Erythroblast (primary cell): ENCODE results near the gene GOT1.

Experiments used
- GATA1 ChIP-seq: IDR thresholded peaks from 2 replicates; pipeline ENCODE4 v1.6.1; 2011; ENCODE audit warnings: low read depth, mild to moderate bottlenecking, control low read depth, low read length, moderate library complexity
- POLR2A ChIP-seq: IDR thresholded peaks from 2 replicates; pipeline ENCODE4 v1.6.1; 2011; ENCODE audit warnings: mild to moderate bottlenecking, low read length

DNA sequence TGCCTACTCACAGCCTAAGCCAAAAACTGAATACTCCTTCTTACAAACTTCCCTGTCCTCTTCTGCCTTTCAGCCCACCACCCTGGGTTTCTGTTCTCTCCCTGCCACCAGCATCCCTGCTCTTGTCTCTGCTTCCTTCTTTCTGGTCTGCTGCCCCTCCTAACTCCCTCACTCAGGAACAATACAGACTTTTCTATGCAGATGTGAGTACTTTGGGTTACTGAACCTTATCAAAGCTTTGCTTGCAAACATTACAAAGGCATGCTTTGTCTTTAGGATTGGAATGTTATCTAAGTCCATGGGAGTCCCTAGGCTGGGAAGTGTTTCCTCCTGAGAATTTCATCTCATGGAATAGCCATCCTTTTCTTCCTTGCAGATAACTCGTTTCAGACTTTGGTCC, 72.3 kb downstream of the GOT1 start:
- TF ChIP-seq POLR2A (no peak), GATA1 (no peak)
